Measurements from ENCODE around the gene MPC2.

DNA sequence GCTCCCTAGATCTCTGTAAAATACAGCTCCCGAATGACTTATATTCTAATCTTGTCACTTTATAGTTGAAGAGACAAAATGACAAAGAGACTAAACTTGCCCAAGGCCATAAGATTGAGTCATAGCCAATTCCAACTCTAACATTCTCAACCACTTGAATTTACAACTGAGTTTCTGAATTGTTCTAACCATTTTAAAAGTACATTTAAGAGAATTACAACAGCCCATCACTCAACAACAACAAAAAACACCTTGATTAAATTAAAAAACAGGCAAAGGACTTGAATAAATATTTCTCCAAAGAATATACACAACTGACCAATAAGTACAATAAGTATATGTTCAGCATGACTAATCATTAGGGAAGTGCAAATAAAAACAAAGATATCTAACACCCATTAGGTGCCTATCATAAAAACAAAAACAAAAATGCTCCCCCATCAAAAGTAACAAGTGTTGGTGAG lies 14.2 kb downstream of the MPC2 start:
- TF ChIP-seq, protein P1, sequence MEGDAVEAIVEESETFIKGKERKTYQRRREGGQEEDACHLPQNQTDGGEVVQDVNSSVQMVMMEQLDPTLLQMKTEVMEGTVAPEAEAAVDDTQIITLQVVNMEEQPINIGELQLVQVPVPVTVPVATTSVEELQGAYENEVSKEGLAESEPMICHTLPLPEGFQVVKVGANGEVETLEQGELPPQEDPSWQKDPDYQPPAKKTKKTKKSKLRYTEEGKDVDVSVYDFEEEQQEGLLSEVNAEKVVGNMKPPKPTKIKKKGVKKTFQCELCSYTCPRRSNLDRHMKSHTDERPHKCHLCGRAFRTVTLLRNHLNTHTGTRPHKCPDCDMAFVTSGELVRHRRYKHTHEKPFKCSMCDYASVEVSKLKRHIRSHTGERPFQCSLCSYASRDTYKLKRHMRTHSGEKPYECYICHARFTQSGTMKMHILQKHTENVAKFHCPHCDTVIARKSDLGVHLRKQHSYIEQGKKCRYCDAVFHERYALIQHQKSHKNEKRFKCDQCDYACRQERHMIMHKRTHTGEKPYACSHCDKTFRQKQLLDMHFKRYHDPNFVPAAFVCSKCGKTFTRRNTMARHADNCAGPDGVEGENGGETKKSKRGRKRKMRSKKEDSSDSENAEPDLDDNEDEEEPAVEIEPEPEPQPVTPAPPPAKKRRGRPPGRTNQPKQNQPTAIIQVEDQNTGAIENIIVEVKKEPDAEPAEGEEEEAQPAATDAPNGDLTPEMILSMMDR (IDR thresholded peaks at IDR 0.05): no peak
- TF ChIP-seq POLR2A (IDR thresholded peaks at IDR 0.05): no peak
